EL (cell line): ENCODE results near the gene CTRB1.

ENCODE experiments used
- DNase-seq: peaks from one replicate; pipeline ENCODE4 v3.0.0-alpha.2; 2016

Gene CTRB1

GRCh38 chr16:75218256-75219076, at the start of gene CTRB1:
Gene CTRB1, plus strand, starts transcription at chr16:75218988. Its CDS starts 20 bp downstream, at chr16:75219008.
- no peak for DNase-seq

- no peak for DNase-seq
Measured at GRCh38 chr16:75169899-75170405, 48.8 kb upstream of the CTRB1 start.

GRCh38 chr16:75172578-75172977, 46.2 kb upstream of the CTRB1 start:
- no peak for DNase-seq

- DNase-seq: no peak
Measured at GRCh38 chr16:75175074-75175473, 43.7 kb upstream of the CTRB1 start.

GRCh38 chr16:75176926-75177325, 41.9 kb upstream of the CTRB1 start:
- no peak for DNase-seq

- DNase-seq: no peak
Measured at GRCh38 chr16:75179208-75179607, 39.6 kb upstream of the CTRB1 start.

- DNase-seq: no peak
Measured at GRCh38 chr16:75181630-75182029, 37.2 kb upstream of the CTRB1 start.

GRCh38 chr16:75188832-75189477, 29.8 kb upstream of the CTRB1 start:
- no peak for DNase-seq

- no peak for DNase-seq
Measured at GRCh38 chr16:75189638-75190245, 29.0 kb upstream of the CTRB1 start.

GRCh38 chr16:75192606-75193264, 26.1 kb upstream of the CTRB1 start:
- DNase-seq: no peak

- no peak for DNase-seq
Measured at GRCh38 chr16:75193265-75193650, 25.5 kb upstream of the CTRB1 start.

GRCh38 chr16:75193730-75194444, 24.9 kb upstream of the CTRB1 start:
- no peak for DNase-seq

GRCh38 chr16:75195811-75196790, 22.7 kb upstream of the CTRB1 start:
- no peak for DNase-seq

GRCh38 chr16:75196836-75197235, 22.0 kb upstream of the CTRB1 start:
- no peak for DNase-seq

- DNase-seq: no peak
Measured at GRCh38 chr16:75197522-75198134, 21.2 kb upstream of the CTRB1 start.

- DNase-seq: peak; percentile 31
Measured at GRCh38 chr16:75198135-75198600, 20.6 kb upstream of the CTRB1 start.

- DNase-seq: no peak
Measured at GRCh38 chr16:75202069-75202590, 16.7 kb upstream of the CTRB1 start.

- DNase-seq: no peak
Measured at GRCh38 chr16:75203096-75203495, 15.7 kb upstream of the CTRB1 start.

- DNase-seq: no peak
Measured at GRCh38 chr16:75203667-75204409, 14.9 kb upstream of the CTRB1 start.

- no peak for DNase-seq
Measured at GRCh38 chr16:75204410-75204758, 14.4 kb upstream of the CTRB1 start.
